Neural progenitor cell (in vitro differentiated cells): ENCODE measurements around the gene HOXA10. TPM values are rescaled to one million over a fixed set of nuclear protein-coding genes. Genes with fewer than 3 reads are reported as not detected.

Source experiments
- DNase-seq: peaks from one replicate; pipeline ENCODE4 v3.0.0-alpha.2; 2016; ENCODE audit warnings: low spot score
- H2AFZ ChIP-seq: fragments of 200-600 bp; sonication (generic); replicated peaks from 2 replicates; pipeline ENCODE4 v1.6.1; 2016; ENCODE audit warnings: antibody characterized with exemption
- H3F3A ChIP-seq: fragments of 200-600 bp; sonication (generic); 2 replicates; pipeline ENCODE4 v1.6.1; 2016; ENCODE audit warnings: antibody characterized with exemption, low read depth
- H3K27ac ChIP-seq: fragments of 200-600 bp; sonication (generic); 2 replicates; pipeline ENCODE4 v1.5.1; 2016; ENCODE audit warnings: mild to moderate bottlenecking
- H3K27me3 ChIP-seq: fragments of 200-600 bp; sonication (generic); 2 replicates; pipeline ENCODE4 v1.6.1; 2016; ENCODE audit warnings: mild to moderate bottlenecking, moderate library complexity
- H3K36me3 ChIP-seq: fragments of 200-600 bp; sonication (generic); 2 replicates; pipeline ENCODE4 v1.5.1; 2016
- H3K4me1 ChIP-seq: fragments of 200-600 bp; sonication (generic); 2 replicates; pipeline ENCODE4 v1.6.1; 2016; ENCODE audit warnings: mixed run types
- H3K4me2 ChIP-seq: fragments of 200-600 bp; sonication (generic); 2 replicates; pipeline ENCODE4 v1.6.1; 2016
- H3K4me3 ChIP-seq: fragments of 200-600 bp; sonication (generic); 2 replicates; pipeline ENCODE4 v1.5.1; 2016
- H3K79me2 ChIP-seq: fragments of 200-600 bp; sonication (generic); 2 replicates; pipeline ENCODE4 v1.6.1; 2016; ENCODE audit warnings: low read depth
- H3K9ac ChIP-seq: fragments of 200-600 bp; sonication (generic); 2 replicates; pipeline ENCODE4 v1.6.1; 2016
- H3K9me3 ChIP-seq: fragments of 200-600 bp; sonication (generic); 2 replicates; pipeline ENCODE4 v1.5.1; 2016; ENCODE audit warnings: low read depth
- H4K20me1 ChIP-seq: fragments of 200-600 bp; sonication (generic); 2 replicates; pipeline ENCODE4 v1.6.1; 2016; ENCODE audit warnings: low read depth
- H3K27ac Mint-ChIP-seq: 3 replicates; pipeline ENCODE4 v1.8.0; 2021; ENCODE audit warnings: mixed read lengths
- H3K27me3 Mint-ChIP-seq: 2 replicates; pipeline ENCODE4 v1.8.0; 2022; ENCODE audit warnings: low read depth, mild to moderate bottlenecking, inconsistent platforms, moderate library complexity, mixed read lengths; ENCODE audit not compliant: insufficient read depth
- H3K36me3 Mint-ChIP-seq: 3 replicates; pipeline ENCODE4 v1.8.0; 2021; ENCODE audit warnings: mixed read lengths
- H3K4me1 Mint-ChIP-seq: 3 replicates; pipeline ENCODE4 v1.8.0; 2021; ENCODE audit warnings: mixed read lengths
- H3K4me3 Mint-ChIP-seq: 3 replicates; pipeline ENCODE4 v1.8.0; 2021; ENCODE audit warnings: mild to moderate bottlenecking, moderate library complexity, mixed read lengths
- H3K9me3 Mint-ChIP-seq: 3 replicates; pipeline ENCODE4 v1.8.0; 2020; ENCODE audit warnings: mixed read lengths
- EZH2 ChIP-seq: fragments of 200-600 bp; sonication (generic); IDR thresholded peaks from 2 replicates; pipeline ENCODE4 v1.6.1; 2017; ENCODE audit warnings: antibody characterized with exemption, mild to moderate bottlenecking, moderate library complexity
- EZH2phosphoT487 ChIP-seq: fragments of 200-600 bp; sonication (generic); IDR thresholded peaks from 2 replicates; pipeline ENCODE4 v1.6.1; 2017; ENCODE audit warnings: antibody characterized with exemption
- total RNA-seq: library from RNA; depleted of rRNA; stranded (reverse); fragments of >200 nt; gene quantifications from 2 replicates; pipeline ENCODE4 v1.2.3, GENCODE V29; 2015; ENCODE audit warnings: low replicate concordance
- TF ChIP-seq, protein P1 (sequence below): fragments of 200-600 bp; sonication (generic); IDR thresholded peaks from 2 replicates; pipeline ENCODE4 v1.5.1; 2017; ENCODE audit warnings: antibody characterized with exemption, mild to moderate bottlenecking

HOXA10 gene
- total RNA-seq, 1 donor from 2014 or later = not detected

DNA sequence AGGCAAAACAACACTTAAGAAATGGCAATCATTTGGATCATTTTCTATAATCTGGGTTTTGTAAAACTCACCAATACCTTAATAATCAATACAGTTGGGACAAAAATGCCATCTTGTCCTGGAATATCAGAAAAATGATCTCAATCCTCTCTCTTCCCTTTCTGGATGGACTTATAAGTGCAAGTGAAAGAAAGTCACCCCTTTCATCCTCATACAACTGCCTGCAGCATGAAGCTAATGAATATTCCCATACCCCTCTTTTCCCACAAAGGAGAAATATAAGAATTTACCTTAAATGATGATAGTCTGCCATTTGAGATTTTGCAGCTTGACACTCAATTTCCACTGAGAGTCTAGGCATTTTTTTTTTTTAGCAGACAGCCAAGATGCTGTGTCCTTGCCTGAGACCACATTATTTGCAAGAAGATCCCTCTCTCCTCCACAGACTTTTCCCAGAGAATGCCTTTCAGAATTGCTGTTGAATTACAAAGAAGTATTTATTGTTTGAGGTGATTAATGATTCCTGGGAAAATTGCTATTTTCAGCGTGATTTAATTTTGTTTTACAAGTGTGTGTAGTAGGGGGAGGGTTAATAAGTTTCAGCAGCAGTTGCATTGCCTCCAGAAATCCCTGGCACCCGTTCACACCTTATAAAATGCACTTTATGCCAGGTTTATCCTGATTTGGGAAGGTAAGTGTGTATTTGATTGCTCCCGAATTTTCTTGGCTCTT is 47.4 kb downstream of the HOXA10 start:
- Histone ChIP-seq H3K27me3 (peaks cover 100% of the 10 kb centered on the region), H4K20me1 (peaks cover 80% of the 10 kb centered on the region), H3F3A (no peaks in the 10 kb centered on the region), H3K9ac (no peak overlapping the region), H3K4me1 (no peaks in the 10 kb centered on the region), H3K4me3 (no peak overlapping the region), H3K79me2 (no peaks in the 10 kb centered on the region), H3K36me3 (no peaks in the 10 kb centered on the region), H3K27ac (no peak overlapping the region), H3K4me2 (no peak overlapping the region), H3K9me3 (no peaks in the 10 kb centered on the region), H2AFZ (no peak overlapping the region)
- TF ChIP-seq, protein P1, sequence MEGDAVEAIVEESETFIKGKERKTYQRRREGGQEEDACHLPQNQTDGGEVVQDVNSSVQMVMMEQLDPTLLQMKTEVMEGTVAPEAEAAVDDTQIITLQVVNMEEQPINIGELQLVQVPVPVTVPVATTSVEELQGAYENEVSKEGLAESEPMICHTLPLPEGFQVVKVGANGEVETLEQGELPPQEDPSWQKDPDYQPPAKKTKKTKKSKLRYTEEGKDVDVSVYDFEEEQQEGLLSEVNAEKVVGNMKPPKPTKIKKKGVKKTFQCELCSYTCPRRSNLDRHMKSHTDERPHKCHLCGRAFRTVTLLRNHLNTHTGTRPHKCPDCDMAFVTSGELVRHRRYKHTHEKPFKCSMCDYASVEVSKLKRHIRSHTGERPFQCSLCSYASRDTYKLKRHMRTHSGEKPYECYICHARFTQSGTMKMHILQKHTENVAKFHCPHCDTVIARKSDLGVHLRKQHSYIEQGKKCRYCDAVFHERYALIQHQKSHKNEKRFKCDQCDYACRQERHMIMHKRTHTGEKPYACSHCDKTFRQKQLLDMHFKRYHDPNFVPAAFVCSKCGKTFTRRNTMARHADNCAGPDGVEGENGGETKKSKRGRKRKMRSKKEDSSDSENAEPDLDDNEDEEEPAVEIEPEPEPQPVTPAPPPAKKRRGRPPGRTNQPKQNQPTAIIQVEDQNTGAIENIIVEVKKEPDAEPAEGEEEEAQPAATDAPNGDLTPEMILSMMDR = no peak
- TF ChIP-seq EZH2 (no peak), EZH2phosphoT487 (no peak)
- peaks cover 91% of the 10 kb centered on the region for H3K27me3 Mint-ChIP-seq
- no peak overlapping the region for H3K4me3 Mint-ChIP-seq
- H3K4me1 Mint-ChIP-seq = no peaks in the 10 kb centered on the region
- no peak for DNase-seq
- no peak overlapping the region for H3K27ac Mint-ChIP-seq
- H3K9me3 Mint-ChIP-seq = peaks cover 14% of the 10 kb centered on the region
- no peaks in the 10 kb centered on the region for H3K36me3 Mint-ChIP-seq

- Mint-ChIP-seq H3K9me3 (peaks cover 15% of the 10 kb centered on the region), H3K4me3 (no peak overlapping the region), H3K27ac (no peak overlapping the region), H3K36me3 (no peaks in the 10 kb centered on the region), H3K4me1 (no peaks in the 10 kb centered on the region), H3K27me3 (peaks cover 92% of the 10 kb centered on the region)
- no peak overlapping the region for H3K4me2 ChIP-seq
- H3K27ac ChIP-seq = no peak overlapping the region
- no peak overlapping the region for H3K4me3 ChIP-seq
- TF ChIP-seq, protein P1 = no peak
- TF ChIP-seq EZH2phosphoT487 = no peak
- TF ChIP-seq EZH2 = no peak
- no peaks in the 10 kb centered on the region for H3F3A ChIP-seq
- no peaks in the 10 kb centered on the region for H3K4me1 ChIP-seq
- no peak overlapping the region for H2AFZ ChIP-seq
- H4K20me1 ChIP-seq = peaks cover 82% of the 10 kb centered on the region
- no peaks in the 10 kb centered on the region for H3K36me3 ChIP-seq
- peaks cover 100% of the 10 kb centered on the region for H3K27me3 ChIP-seq
- H3K9me3 ChIP-seq = no peaks in the 10 kb centered on the region
- no peak overlapping the region for H3K9ac ChIP-seq
- no peak for DNase-seq
- H3K79me2 ChIP-seq = no peaks in the 10 kb centered on the region
Observed at GRCh38 chr7:27125986-27126394, 48.1 kb downstream of the HOXA10 start.

DNA sequence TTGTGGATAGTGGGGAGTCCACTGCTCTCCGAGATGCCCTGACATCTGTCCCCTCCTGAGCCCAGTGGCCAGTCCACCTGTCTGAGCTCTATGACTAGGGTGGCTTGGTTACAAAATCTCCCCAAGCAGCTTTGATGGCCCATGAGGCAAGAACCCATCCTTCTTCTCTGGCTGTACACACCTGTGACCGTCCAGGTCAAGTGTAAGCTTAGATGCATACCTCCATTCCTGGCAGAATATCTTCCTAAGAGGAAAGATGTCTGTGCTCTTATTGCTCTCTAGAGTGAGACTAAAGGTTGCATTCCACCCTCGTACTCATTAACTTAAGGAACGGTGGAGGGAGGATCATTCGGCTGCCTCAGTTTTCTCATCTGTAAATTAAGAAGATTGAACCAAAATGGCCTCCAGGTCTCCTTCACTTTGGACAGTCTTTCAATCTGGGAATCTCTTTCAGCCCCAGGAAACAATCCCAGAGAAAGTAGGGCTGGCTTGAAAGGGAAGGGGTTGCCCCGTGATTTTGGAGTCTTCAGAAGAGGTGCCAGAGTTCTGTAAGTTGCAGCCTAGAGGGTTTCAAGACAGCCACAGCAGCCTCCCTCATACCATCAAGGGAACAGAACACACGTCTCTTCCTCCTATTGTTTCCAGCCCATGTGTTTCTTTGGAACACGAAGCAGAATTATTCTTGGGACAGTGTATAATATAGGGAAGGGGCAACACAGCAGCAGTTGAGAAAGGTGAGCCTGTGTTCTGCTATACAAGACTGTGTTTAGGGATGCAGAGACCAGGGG is 49.0 kb downstream of the HOXA10 start:
- no peak overlapping the region for H3K4me3 Mint-ChIP-seq

More for the DNA sequence above, 49.0 kb downstream of the HOXA10 start:
- H3K9me3 ChIP-seq = no peaks in the 10 kb centered on the region
- H3F3A ChIP-seq = no peaks in the 10 kb centered on the region
- H3K4me3 ChIP-seq = no peak overlapping the region
- no peaks in the 10 kb centered on the region for H3K79me2 ChIP-seq
- no peak for DNase-seq
- no peaks in the 10 kb centered on the region for H3K36me3 ChIP-seq
- no peak overlapping the region for H3K27ac ChIP-seq
- H4K20me1 ChIP-seq = peaks cover 90% of the 10 kb centered on the region
- no peak overlapping the region for H2AFZ ChIP-seq
- Mint-ChIP-seq H3K9me3 (peaks cover 15% of the 10 kb centered on the region), H3K36me3 (no peaks in the 10 kb centered on the region), H3K4me1 (no peaks in the 10 kb centered on the region), H3K27ac (no peak overlapping the region), H3K27me3 (peaks cover 97% of the 10 kb centered on the region)
- H3K27me3 ChIP-seq = peaks cover 100% of the 10 kb centered on the region
- no peak overlapping the region for H3K9ac ChIP-seq
- H3K4me2 ChIP-seq = no peak overlapping the region
- H3K4me1 ChIP-seq = no peaks in the 10 kb centered on the region
- no peak for TF ChIP-seq EZH2
- TF ChIP-seq, protein P1 = no peak
- TF ChIP-seq EZH2phosphoT487 = no peak
